Measurements from ENCODE around the gene COL6A1. TPM values are rescaled to one million over a fixed set of nuclear protein-coding genes. Genes with fewer than 3 reads are reported as not detected.

COL6A1 gene
- total and polyA plus RNA-seq, 2 of the 4 experiments (the other 2 are of a cell fraction) = 173 to 1,578 TPM

- Histone ChIP-seq H3K23ac (ENCODE audit: low read depth, low read length) (no peak overlapping the region), H4K20me1 (ENCODE audit: insufficient read depth, low read length) (peaks cover 2% of the 10 kb centered on the region), H3K14ac (replicated peaks; ENCODE audit: low read depth, low read length) (no peak overlapping the region), H2AK5ac (ENCODE audit: low read depth, low read length) (peak overlapping the region; percentile 62), H4K5ac (ENCODE audit: low read depth, low read length) (no peak overlapping the region), H3K18ac (ENCODE audit: low read depth, low read length) (no peak overlapping the region), H2BK120ac (ENCODE audit: low read depth, low read length) (peak overlapping the region; percentile 27), H2AK9ac (replicated peaks; ENCODE audit: low read depth, low read length, poor library complexity) (no peak overlapping the region), H2BK5ac (ENCODE audit: low read depth, low read length, poor library complexity, severe bottlenecking) (no peak overlapping the region), H3K4ac (ENCODE audit: low read depth, low read length) (peak overlapping the region; percentile 46; the same call in 1 of the 2 replicates), H2BK15ac (ENCODE audit: low read depth, low read length) (0 out of 3 replicates have a peak overlapping the region, but pooled peaks have one; percentile 17), H3K4me2 (ENCODE audit: low read depth, low read length) (no peak overlapping the region), H3K27me3 (ENCODE audit: control insufficient read depth, insufficient read depth, low read length) (no peaks in the 10 kb centered on the region), H3K27ac (ENCODE audit: insufficient read depth, low read length) (no peak overlapping the region), H2AFZ (replicated peaks; ENCODE audit: low read length, poor library complexity) (no peak overlapping the region), H3K4me3 (ENCODE audit: insufficient read depth, low read depth, low read length) (no peak overlapping the region), H4K91ac (ENCODE audit: insufficient read depth, low read depth, low read length) (0 out of 2 replicates have a peak overlapping the region, but pooled peaks have one; percentile 12), H3K79me1 (ENCODE audit: low read depth in 1 of 2, low read length in 2 of 2) (peaks cover 0 to 36% of the 10 kb centered on the region in 2 experiments; a peak in 2 of 4 replicates), H3K9me3 (ENCODE audit: control insufficient read depth, insufficient read depth, low read length) (no peaks in the 10 kb centered on the region), H4K8ac (ENCODE audit: low read depth in 2 of 2, low read length in 2 of 2) (peak overlapping the region in 1 of 2 experiments; percentile 2; a peak in 1 of 4 replicates), H3K56ac (ENCODE audit: extremely low read depth, insufficient read depth, low read length) (no peak overlapping the region), H3K9ac (ENCODE audit: low read depth, low read length) (no peak overlapping the region), H3K9me1 (ENCODE audit: insufficient read depth, low read length) (no peaks in the 10 kb centered on the region; the same call in 1 of the 2 replicates), H3K36me3 (ENCODE audit: control insufficient read depth, insufficient read depth, low read length) (no peaks in the 10 kb centered on the region), H2BK20ac (ENCODE audit: low read depth, low read length) (no peak overlapping the region), H3K4me1 (ENCODE audit: control insufficient read depth, insufficient read depth, low read length) (peaks cover 39% of the 10 kb centered on the region)
- TF ChIP-seq SMC3 (IDR thresholded peaks at IDR 0.05; ENCODE audit: low read depth, low read length) (no peak), MXI1 (IDR thresholded peaks at IDR 0.05; ENCODE audit: borderline replicate concordance, low read depth, low read length) (no peak), RCOR1 (IDR thresholded peaks at IDR 0.05; ENCODE audit: insufficient replicate concordance, low read length) (no peak), USF2 (IDR thresholded peaks at IDR 0.05; ENCODE audit: low read depth, low read length) (no peak), BHLHE40 (IDR thresholded peaks at IDR 0.05; ENCODE audit: low read depth, low read length) (no peak), CEBPB (IDR thresholded peaks at IDR 0.05; ENCODE audit: low read depth, low read length) (no peak), NFE2L2 (IDR thresholded peaks at IDR 0.05; ENCODE audit: low read depth, low read length) (no peak), FOS (IDR thresholded peaks at IDR 0.05; ENCODE audit: low read depth, low read length) (no peak), POLR2A (IDR thresholded peaks at IDR 0.05; ENCODE audit: low read depth, low read length) (no peak), MAFK (IDR thresholded peaks at IDR 0.05; ENCODE audit: low read depth, low read length) (no peak), MAZ (IDR thresholded peaks at IDR 0.05; ENCODE audit: borderline replicate concordance, low read depth, low read length) (no peak), CTCF (conservative IDR thresholded peaks at IDR 0.05; ENCODE audit: low read depth, low read length) (no peak)
- DNase-seq = no peak
- CTCF ChIA-PET = no interaction called here
- in situ Hi-C loops (cut with MboI; ENCODE audit: low sequenced_read_pairs) (no loop called here), intact Hi-C loops (cut with micrococcal nuclease) (loop anchor here (10.0 kb wide), 1 partner anchor 348 kb away; the partner anchor contains the start of genes C21orf58 and PCNT), dilution Hi-C loops (cut with HindIII; ENCODE audit: low sequenced_read_pairs, unreplicated experiment) (no loop called here)
- no TSS peak for BruUV-seq (replicated peaks)
- no peak for ATAC-seq (ENCODE audit: low read depth)
- 80% methylated on average over 1 of the region's 11 CpGs; no CpG with 5 or more reads in 1 of the 2 experiments for WGBS, 2 experiments (ENCODE audit: extremely low coverage in 2 of 2, insufficient read length in 1 of 2)
- POLR2A ChIA-PET (ENCODE audit: unreplicated experiment) = interaction anchor here (0.5 kb wide), 1 partner anchor 318 kb away, joined by 5 read pairs; no protein-coding TSS in a partner anchor
Observed at GRCh38 chr21:45976701-45977311, 4.8 kb upstream of the COL6A1 start.

All from IMR-90 (cell line).